AG04450 (cell line): Measurements from ENCODE around the gene LSAMP. TPM values are rescaled to one million over a fixed set of nuclear protein-coding genes. Genes with fewer than 3 reads are reported as not detected.
A peak's percentile ranks its signal among the peaks of the same experiment; 100 is the strongest.

Source experiments
- CTCF ChIA-PET: fragments of 300-600, 350-600 bp; formaldehyde crosslinking; extraction: SDS; loops from one replicate; lab custom pipeline; 2022; ENCODE audit warnings: antibody characterized with exemption, inconsistent platforms; lab: Charles Lee
- POLR2A ChIA-PET: fragments of 350-600 bp; formaldehyde crosslinking; extraction: SDS; loops from one replicate; lab custom pipeline; 2021; ENCODE audit warnings: antibody characterized with exemption, inconsistent platforms; lab: Yijun Ruan, JAX
- DNase-seq: peaks from one replicate; pipeline ENCODE4 v3.0.0-alpha.2; 2011; ENCODE audit warnings: low read depth, low spot score
- H3K27ac ChIP-seq: one replicate; pipeline ENCODE4 v1.5.1; 2012; ENCODE audit warnings: low read depth, low read length, control low read depth
- H3K27me3 ChIP-seq: one replicate; pipeline ENCODE4 v1.6.0; 2012; ENCODE audit warnings: low read length; ENCODE audit not compliant: control insufficient read depth, insufficient read depth
- H3K4me3 ChIP-seq: 2 replicates; pipeline ENCODE4 v1.5.1; 2011; ENCODE audit warnings: mild to moderate bottlenecking, low read depth, low read length, control low read depth
- H3K9me3 ChIP-seq: 2 replicates; pipeline ENCODE4 v1.5.1; 2012; ENCODE audit warnings: low read length; ENCODE audit not compliant: control insufficient read depth, insufficient read depth
- polyA plus RNA-seq: library from polyadenylated mRNA; depleted of rRNA; stranded (reverse); fragments of >200 nt; gene quantifications from 2 replicates; pipeline ENCODE4 v1.2.3, GENCODE V29; 2011
- TF ChIP-seq, protein P1 (sequence below): IDR thresholded peaks from 2 replicates; pipeline ENCODE4 v1.5.1; 2011; ENCODE audit warnings: low read depth, low read length, control low read depth, inconsistent platforms

LSAMP gene
- polyA plus RNA-seq, 1 experiment: 25.1 TPM

DNA sequence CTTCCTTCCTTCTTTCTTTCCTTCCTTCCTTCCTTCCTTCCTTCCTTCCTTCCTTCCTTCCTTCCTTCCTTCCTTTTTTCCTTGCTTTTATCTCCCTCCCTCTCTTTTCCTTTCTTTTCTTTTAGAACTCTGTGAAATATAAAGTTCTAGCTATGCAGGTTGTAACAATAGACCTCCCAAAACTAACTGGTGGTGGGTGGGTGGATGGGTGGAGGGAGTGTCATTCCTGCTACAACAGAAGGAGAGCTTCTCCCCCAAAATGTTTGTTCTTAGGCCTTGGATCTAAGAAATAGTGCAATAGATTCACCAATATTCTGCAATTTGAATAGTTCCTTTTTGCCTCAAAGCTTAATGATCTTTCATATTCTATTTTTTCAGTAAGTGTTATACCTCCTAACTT is 606.0 kb downstream of the LSAMP start:
- DNase-seq: no peak
- no peaks in the 10 kb centered on the region for H3K27me3 ChIP-seq
- H3K9me3 ChIP-seq: no peaks in the 10 kb centered on the region
- POLR2A ChIA-PET: no interaction called here
- no peak overlapping the region for H3K4me3 ChIP-seq
- CTCF ChIA-PET: interaction anchor here (0.6 to 2.1 kb wide), 4 partner anchors 10 to 397 kb away, joined by 3 to 9 read pairs (median 3); no protein-coding TSS in a partner anchor
- TF ChIP-seq, protein P1, sequence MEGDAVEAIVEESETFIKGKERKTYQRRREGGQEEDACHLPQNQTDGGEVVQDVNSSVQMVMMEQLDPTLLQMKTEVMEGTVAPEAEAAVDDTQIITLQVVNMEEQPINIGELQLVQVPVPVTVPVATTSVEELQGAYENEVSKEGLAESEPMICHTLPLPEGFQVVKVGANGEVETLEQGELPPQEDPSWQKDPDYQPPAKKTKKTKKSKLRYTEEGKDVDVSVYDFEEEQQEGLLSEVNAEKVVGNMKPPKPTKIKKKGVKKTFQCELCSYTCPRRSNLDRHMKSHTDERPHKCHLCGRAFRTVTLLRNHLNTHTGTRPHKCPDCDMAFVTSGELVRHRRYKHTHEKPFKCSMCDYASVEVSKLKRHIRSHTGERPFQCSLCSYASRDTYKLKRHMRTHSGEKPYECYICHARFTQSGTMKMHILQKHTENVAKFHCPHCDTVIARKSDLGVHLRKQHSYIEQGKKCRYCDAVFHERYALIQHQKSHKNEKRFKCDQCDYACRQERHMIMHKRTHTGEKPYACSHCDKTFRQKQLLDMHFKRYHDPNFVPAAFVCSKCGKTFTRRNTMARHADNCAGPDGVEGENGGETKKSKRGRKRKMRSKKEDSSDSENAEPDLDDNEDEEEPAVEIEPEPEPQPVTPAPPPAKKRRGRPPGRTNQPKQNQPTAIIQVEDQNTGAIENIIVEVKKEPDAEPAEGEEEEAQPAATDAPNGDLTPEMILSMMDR: no peak
- no peak overlapping the region for H3K27ac ChIP-seq

DNA sequence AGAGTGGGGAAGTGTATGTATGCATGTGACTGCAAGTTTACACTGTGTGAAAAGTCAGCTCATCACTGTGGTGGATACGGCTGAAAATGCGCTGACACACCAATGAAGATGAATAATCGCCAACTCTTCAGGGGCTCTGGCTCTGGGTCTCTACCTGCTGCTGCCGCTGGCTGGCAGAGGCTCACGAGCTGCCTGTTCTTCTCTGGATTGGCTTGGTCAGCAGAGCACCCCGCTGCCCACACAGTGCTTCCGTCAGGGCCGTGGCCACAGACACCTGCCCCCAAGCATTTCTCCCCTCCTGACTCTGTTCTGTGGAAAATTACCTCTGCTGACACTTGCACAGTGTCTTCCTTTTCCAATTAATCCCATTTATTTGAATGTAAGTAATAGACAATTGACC is 606.5 kb downstream of the LSAMP start:
- ChIA-PET CTCF (interaction anchor here (0.6 to 2.1 kb wide), 3 partner anchors 10 to 397 kb away, joined by 3 to 9 read pairs (median 3); no protein-coding TSS in a partner anchor), POLR2A (no interaction called here)
- TF ChIP-seq, protein P1: no peak

DNA sequence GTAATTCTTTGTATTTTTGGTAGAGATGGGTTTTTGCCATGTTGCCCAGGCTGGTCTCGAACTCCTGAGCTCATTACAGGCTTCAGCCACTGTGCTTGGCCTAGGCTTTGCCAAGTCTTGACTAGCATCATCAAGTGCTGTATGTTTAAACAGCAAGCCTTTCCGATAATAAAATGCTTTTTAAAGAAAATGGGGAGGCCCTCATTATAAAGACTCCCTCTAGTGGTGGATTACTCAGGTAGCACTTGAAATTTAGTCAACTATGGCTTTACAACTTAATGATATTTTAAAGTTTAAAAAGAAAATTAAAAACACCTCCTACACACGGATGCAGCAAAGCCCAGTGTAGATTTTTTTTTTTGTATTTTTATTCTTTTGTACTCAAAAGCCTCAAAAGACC is 608.3 kb downstream of the LSAMP start:
- ChIA-PET CTCF (interaction anchor here (0.6 to 3.1 kb wide), 12 partner anchors 8 to 590 kb away, joined by 3 to 16 read pairs (median 4); no protein-coding TSS in a partner anchor), POLR2A (no interaction called here)
- no peaks in the 10 kb centered on the region for H3K9me3 ChIP-seq
- TF ChIP-seq, protein P1: peak; percentile 66
- no peak overlapping the region for H3K27ac ChIP-seq
- no peak overlapping the region for H3K4me3 ChIP-seq
- no peaks in the 10 kb centered on the region for H3K27me3 ChIP-seq
- DNase-seq: no peak

More for the DNA sequence above, 606.5 kb downstream of the LSAMP start:
- Histone ChIP-seq H3K9me3 (no peaks in the 10 kb centered on the region), H3K27me3 (no peaks in the 10 kb centered on the region), H3K27ac (no peak overlapping the region), H3K4me3 (no peak overlapping the region)
- no peak for DNase-seq

DNA sequence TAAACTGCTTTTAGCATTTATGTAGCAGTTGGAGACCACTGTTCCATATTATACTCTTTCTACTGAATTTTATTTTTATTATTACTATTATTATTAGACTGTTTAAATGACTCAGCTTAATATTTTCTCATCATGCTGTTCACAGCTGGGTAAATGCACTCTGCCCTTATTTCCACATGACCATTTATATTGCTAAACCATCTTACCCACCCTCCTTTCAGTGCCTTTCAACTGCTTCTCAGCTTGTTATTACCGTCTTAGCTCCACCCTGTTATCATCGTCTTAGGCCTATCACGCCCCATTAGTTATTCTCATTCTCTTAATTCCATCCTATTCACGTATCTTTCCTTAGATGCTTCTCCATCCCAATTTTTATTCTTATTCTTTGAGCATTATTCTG is 609.3 kb downstream of the LSAMP start:
- TF ChIP-seq, protein P1: no peak
- ChIA-PET POLR2A (no interaction called here), CTCF (interaction anchor here (1.0 to 3.1 kb wide), 12 partner anchors 10 to 922 kb away, joined by 3 to 16 read pairs (median 5); no protein-coding TSS in a partner anchor)
- H3K4me3 ChIP-seq: no peak overlapping the region
- no peak overlapping the region for H3K27ac ChIP-seq
- no peak for DNase-seq
- no peaks in the 10 kb centered on the region for H3K27me3 ChIP-seq
- no peaks in the 10 kb centered on the region for H3K9me3 ChIP-seq

DNA sequence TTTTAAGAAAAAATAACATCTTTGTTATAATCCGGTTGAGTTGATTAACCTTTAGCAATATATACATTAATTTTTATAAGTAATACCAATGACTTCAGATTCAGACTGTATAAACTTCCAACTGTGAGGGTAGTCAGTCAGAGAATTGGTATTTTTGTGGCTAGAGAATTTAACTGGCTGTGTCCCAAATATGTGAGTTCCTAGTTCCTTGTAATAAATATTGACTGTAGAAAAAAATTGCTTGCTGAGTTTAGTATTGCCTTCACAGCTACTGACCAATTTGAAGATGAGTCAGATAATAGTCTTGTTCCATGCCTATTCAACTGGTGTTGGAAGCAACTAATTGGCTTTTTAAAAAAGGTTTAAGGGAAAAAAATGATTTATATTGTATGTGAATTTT is 611.2 kb downstream of the LSAMP start:
- Histone ChIP-seq H3K27me3 (no peaks in the 10 kb centered on the region), H3K9me3 (no peaks in the 10 kb centered on the region), H3K27ac (no peak overlapping the region), H3K4me3 (no peak overlapping the region)
- DNase-seq: peak; percentile 70
- POLR2A ChIA-PET: no interaction called here
- CTCF ChIA-PET: interaction anchor here (0.7 to 6.7 kb wide), 4 partner anchors 14 to 19 kb away, joined by 3 to 35 read pairs (median 11); no protein-coding TSS in a partner anchor
- TF ChIP-seq, protein P1: no peak
